ENCODE measurements around the gene PRADC1.
"Not testable (repeated sequence)": the region's sequence is repeated elsewhere in the genome, so short reads cannot be mapped to it uniquely, and the experiment has no call there.

PRADC1 gene

GRCh38 chr2:73202156-73203054 lies 30.6 kb downstream of the PRADC1 start, which contains the start of gene NOTO:
Gene NOTO (plus strand): TSS chr2:73202574. CDS start chr2:73202667, 93 bp downstream.
- no peak for DNase-seq (ENCODE audit: low read depth)

DNA sequence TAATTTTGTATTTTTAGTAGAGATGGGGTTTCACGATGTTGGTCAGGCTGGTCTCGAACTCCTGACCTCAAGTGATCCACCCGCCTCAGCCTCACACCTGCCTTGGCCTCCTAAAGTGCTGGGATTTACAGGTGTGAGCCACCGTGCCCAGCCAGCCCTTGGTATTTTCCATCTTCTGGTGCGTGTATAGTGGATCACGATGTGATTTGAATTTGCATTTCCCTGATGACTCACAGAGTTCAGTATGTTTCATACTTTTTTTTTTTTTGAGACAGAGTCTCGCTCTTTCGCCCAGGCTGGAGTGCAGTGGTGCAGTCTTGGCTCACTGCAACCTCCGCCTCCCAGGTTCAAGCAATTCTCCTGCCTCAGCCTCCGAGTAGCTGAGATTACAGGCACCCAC lies 32.8 kb downstream of the PRADC1 start:
- DNase-seq (ENCODE audit: low read depth): not testable (repeated sequence)

DNA sequence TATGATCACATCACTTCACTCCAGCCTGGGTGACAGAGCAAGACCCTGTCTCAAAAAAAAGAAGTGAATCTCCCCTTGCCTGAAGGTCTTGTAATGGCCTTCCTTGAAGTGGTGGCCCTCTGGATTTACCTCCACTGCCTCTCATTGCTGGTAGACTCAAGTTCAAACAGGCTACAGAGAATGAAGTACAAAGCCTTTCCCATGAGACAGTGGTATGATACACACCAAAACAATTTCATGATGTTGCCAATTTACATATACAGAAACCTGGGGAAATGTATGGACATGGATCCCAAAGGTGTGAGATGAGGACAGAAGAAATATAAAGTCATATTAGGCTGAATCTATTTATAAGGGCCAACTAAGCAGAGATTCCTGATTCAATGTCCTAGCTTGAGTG lies 35.5 kb downstream of the PRADC1 start:
- DNase-seq (ENCODE audit: low read depth): no peak

GRCh38 chr2:73187549-73187948 lies 45.5 kb downstream of the PRADC1 start:
- DNase-seq (ENCODE audit: low read depth): no peak

GRCh38 chr2:73185965-73186364 lies 47.1 kb downstream of the PRADC1 start:
- DNase-seq (ENCODE audit: low read depth): no peak
